H1 (cell line): Measurements from ENCODE around the gene COMMD1. TPM values are rescaled to one million over a fixed set of nuclear protein-coding genes. Genes with fewer than 3 reads are reported as not detected.

ENCODE experiments used
- CTCF ChIA-PET: fragments of 300-600 bp; sonication (Branson Sonifier 250); formaldehyde crosslinking; loops from one replicate; lab custom pipeline; 2021; ENCODE audit not compliant: partially characterized antibody; lab: Charles Lee
- POLR2A ChIA-PET: fragments of 300-600 bp; sonication (Branson Sonifier 250); formaldehyde crosslinking; loops from one replicate; lab custom pipeline; 2021; ENCODE audit warnings: inconsistent platforms; ENCODE audit not compliant: partially characterized antibody; lab: Charles Lee
- DNase-seq, 2 experiments: peaks; one replicate each; pipeline versions ENCODE4 v3.0.0 to v3.0.0-alpha.2; 2010 to 2022; ENCODE audit warnings: low spot score in 2 of 2, low read depth in 1 of 2, mixed read lengths in 1 of 2
- FAIRE-seq: peaks from 2 replicates; lab custom pipeline; 2011; peaks lifted over from hg19 to GRCh38; lab: Jason Lieb, UNC
- H2AFZ ChIP-seq: 2 replicates; pipeline ENCODE4 v1.8.1; 2012; ENCODE audit warnings: low read length, inconsistent platforms
- H2AK5ac ChIP-seq: 2 replicates; pipeline ENCODE4 v1.6.1; 2013; ENCODE audit warnings: low read depth, low read length
- H2BK120ac ChIP-seq: replicated peaks from 2 replicates; pipeline ENCODE3; 2013; ENCODE audit warnings: low read depth, low read length, inconsistent platforms
- H2BK12ac ChIP-seq: 2 replicates; pipeline ENCODE4 v1.6.1; 2013; ENCODE audit warnings: low read depth, low read length
- H2BK15ac ChIP-seq: 2 replicates; pipeline ENCODE4 v1.6.1; 2013; ENCODE audit warnings: low read length
- H2BK20ac ChIP-seq: 2 replicates; pipeline ENCODE4 v1.6.1; 2013; ENCODE audit warnings: low read length
- H2BK5ac ChIP-seq: 2 replicates; pipeline ENCODE4 v1.6.1; 2013; ENCODE audit warnings: low read depth, low read length
- H3K14ac ChIP-seq: 2 replicates; pipeline ENCODE4 v1.6.1; 2013; ENCODE audit warnings: inconsistent platforms; ENCODE audit not compliant: insufficient read length
- H3K18ac ChIP-seq: 2 replicates; pipeline ENCODE4 v1.6.1; 2013; ENCODE audit warnings: low read length; ENCODE audit errors: extremely low read depth
- H3K23ac ChIP-seq: 2 replicates; pipeline ENCODE4 v1.6.1; 2013; ENCODE audit warnings: inconsistent platforms; ENCODE audit not compliant: insufficient read length
- H3K23me2 ChIP-seq: 2 replicates; pipeline ENCODE4 v1.6.1; 2013; ENCODE audit warnings: low read depth, low read length
- H3K27ac ChIP-seq: 2 replicates; pipeline ENCODE4 v1.6.1; 2011; ENCODE audit warnings: low read depth, low read length, inconsistent platforms
- H3K27me3 ChIP-seq, 4 experiments: replicated peaks in 1 of 4; 1 replicate in 1 of 4; 2 replicates in 3 of 4; pipeline versions ENCODE4 v1.6.1 to v1.8.1; 2011 to 2013; ENCODE audit warnings: low read length in 3 of 4, mild to moderate bottlenecking in 3 of 4, inconsistent platforms in 2 of 4, mixed read lengths in 2 of 4, moderate library complexity in 1 of 4; ENCODE audit not compliant: control insufficient read depth in 3 of 4, insufficient read depth in 3 of 4; ENCODE audit errors: extremely low read depth in 1 of 4
- H3K36me3 ChIP-seq, 4 experiments: 2 replicates each; pipeline versions ENCODE4 v1.6.1 to v1.8.1; 2011 to 2013; ENCODE audit warnings: mild to moderate bottlenecking in 4 of 4, low read length in 3 of 4, moderate library complexity in 2 of 4, control low read depth in 1 of 4, inconsistent platforms in 1 of 4; ENCODE audit not compliant: insufficient read depth in 4 of 4, control insufficient read depth in 2 of 4
- H3K4ac ChIP-seq: replicated peaks from 2 replicates; pipeline ENCODE3; 2013; ENCODE audit warnings: low read length, low read depth, mixed read lengths, inconsistent platforms; ENCODE audit not compliant: insufficient read length
- H3K4me1 ChIP-seq, 4 experiments: replicated peaks in 1 of 4; 1 replicate in 1 of 4; 2 replicates in 3 of 4; pipeline versions ENCODE4 v1.6.1 to v1.8.1; 2011 to 2013; ENCODE audit warnings: low read length in 3 of 4, inconsistent platforms in 2 of 4, mixed read lengths in 1 of 4; ENCODE audit not compliant: insufficient read depth in 4 of 4, control insufficient read depth in 3 of 4
- H3K4me2 ChIP-seq, 2 experiments: 2 replicates each; pipeline versions ENCODE4 v1.6.1 to v1.8.1; 2011 to 2013; ENCODE audit warnings: low read depth in 2 of 2, low read length in 2 of 2, control low read depth in 1 of 2, inconsistent platforms in 1 of 2, mild to moderate bottlenecking in 1 of 2; ENCODE audit not compliant: insufficient read depth in 1 of 2
- H3K4me3 ChIP-seq, 4 experiments: fragments of 200-600, 300-600 bp in 1 of 4; sonication (generic), shearing (Covaris generic), sonication (Bioruptor Twin) in 1 of 4; 2 replicates each; pipeline versions ENCODE4 v1.5.1 to v1.8.1; 2011 to 2016; ENCODE audit warnings: low read length in 4 of 4, low read depth in 3 of 4, control low read depth in 2 of 4, inconsistent platforms in 2 of 4, mild to moderate bottlenecking in 2 of 4, mixed read lengths in 1 of 4, moderate library complexity in 1 of 4; ENCODE audit not compliant: insufficient read depth in 2 of 4; ENCODE audit errors: extremely low read depth in 1 of 4
- H3K56ac ChIP-seq: replicated peaks from 2 replicates; pipeline ENCODE3; 2013; ENCODE audit warnings: low read depth, mild to moderate bottlenecking, mixed read lengths, low read length, inconsistent platforms; ENCODE audit not compliant: insufficient read length
- H3K79me1 ChIP-seq: 2 replicates; pipeline ENCODE4 v1.6.1; 2013; ENCODE audit warnings: low read depth, low read length, control low read depth
- H3K79me2 ChIP-seq, 2 experiments: 2 replicates each; pipeline versions ENCODE4 v1.6.1 to v1.8.1; 2012 to 2013; ENCODE audit warnings: low read length in 2 of 2, mild to moderate bottlenecking in 2 of 2, inconsistent platforms in 1 of 2; ENCODE audit not compliant: insufficient read depth in 2 of 2, control insufficient read depth in 1 of 2
- H3K9ac ChIP-seq, 4 experiments: replicated peaks in 1 of 4; 1 replicate in 1 of 4; 2 replicates in 3 of 4; pipeline versions ENCODE4 v1.6.1 to v1.8.1; 2011 to 2013; ENCODE audit warnings: low read depth in 3 of 4, low read length in 3 of 4, control low read depth in 2 of 4, mild to moderate bottlenecking in 2 of 4, moderate library complexity in 2 of 4, inconsistent platforms in 1 of 4; ENCODE audit errors: extremely low read depth in 1 of 4
- H3K9me3 ChIP-seq, 2 experiments: 2 replicates each; pipeline versions ENCODE4 v1.6.1 to v1.8.1; 2012 to 2013; ENCODE audit warnings: mild to moderate bottlenecking in 2 of 2, moderate library complexity in 2 of 2, control low read depth in 1 of 2, inconsistent platforms in 1 of 2, low read depth in 1 of 2, low read length in 1 of 2, mixed read lengths in 1 of 2; ENCODE audit not compliant: insufficient read depth in 2 of 2
- H4K20me1 ChIP-seq, 2 experiments: replicated peaks in 1 of 2; 2 replicates each; pipeline versions ENCODE3 to v1.8.1; 2011 to 2013; ENCODE audit warnings: inconsistent platforms in 2 of 2, low read length in 2 of 2, mild to moderate bottlenecking in 1 of 2; ENCODE audit not compliant: insufficient read depth in 2 of 2, control insufficient read depth in 1 of 2
- H4K5ac ChIP-seq: 2 replicates; pipeline ENCODE4 v1.6.1; 2013; ENCODE audit warnings: low read length, low read depth, mixed read lengths, inconsistent platforms; ENCODE audit not compliant: insufficient read length
- H4K8ac ChIP-seq: 2 replicates; pipeline ENCODE4 v1.8.0; 2013; ENCODE audit warnings: mild to moderate bottlenecking, moderate library complexity, low read length, inconsistent platforms; ENCODE audit not compliant: insufficient read depth; ENCODE audit errors: extremely low read depth
- H4K91ac ChIP-seq: replicated peaks from 2 replicates; pipeline ENCODE3; 2013; ENCODE audit warnings: low read length, mixed read lengths, inconsistent platforms; ENCODE audit not compliant: insufficient read length
- CEBPB ChIP-seq: IDR thresholded peaks from 2 replicates; pipeline ENCODE4 v1.6.1; 2012; ENCODE audit warnings: low read depth, low read length
- SIX5 ChIP-seq: IDR thresholded peaks from 2 replicates; pipeline ENCODE4 v1.6.1; 2011; ENCODE audit warnings: mild to moderate bottlenecking, low read depth, low read length
- WGBS, 2 experiments: shearing (Covaris generic) in 1 of 2; methylation state at CpG; one replicate each; pipeline versions ENCODE4 v1.1.6 to v1.1.7; 2013 to 2015; ENCODE audit warnings: low lambda C conversion rate in 2 of 2, mixed read lengths in 2 of 2, inconsistent platforms in 1 of 2, low coverage in 1 of 2, missing lambda C conversion rate in 1 of 2; ENCODE audit not compliant: insufficient replicate concordance in 2 of 2, insufficient coverage in 1 of 2, insufficient read length in 1 of 2; ENCODE audit errors: extremely low coverage in 1 of 2, missing lambda C conversion rate in 1 of 2; 5-methylcytosine and 5-hydroxymethylcytosine counted together
- polyA plus RNA-seq, 7 experiments: library from polyadenylated mRNA; depleted of rRNA in 3 of 7; stranded (reverse) in 5 of 7; unstranded in 2 of 7; fragments of >200 nt in 5 of 7; fragments of 200-250 nt in 2 of 7; gene quantifications; 1 replicate in 5 of 7; 2 replicates in 1 of 7; 4 replicates in 1 of 7; pipeline versions ENCODE4 v1.2.1 to v1.2.3, GENCODE V29; 2011 to 2013; ENCODE audit warnings: missing spikeins in 2 of 7, mixed read lengths in 2 of 7
- total RNA-seq: library from RNA; stranded (reverse); fragmentation: NEBNext Ultra II Directional; extraction: Animal tissue kit (Norgen Biotek cat#: 25700); gene quantifications from 2 replicates; pipeline ENCODE4 v1.2.1, GENCODE V29; 2021

Gene COMMD1
- total and polyA plus RNA-seq, 2 of the 8 experiments (the other 6 are each of a cell fraction or from before 2014, with no cell fraction given), result 23.5 to 28.3 TPM

DNA sequence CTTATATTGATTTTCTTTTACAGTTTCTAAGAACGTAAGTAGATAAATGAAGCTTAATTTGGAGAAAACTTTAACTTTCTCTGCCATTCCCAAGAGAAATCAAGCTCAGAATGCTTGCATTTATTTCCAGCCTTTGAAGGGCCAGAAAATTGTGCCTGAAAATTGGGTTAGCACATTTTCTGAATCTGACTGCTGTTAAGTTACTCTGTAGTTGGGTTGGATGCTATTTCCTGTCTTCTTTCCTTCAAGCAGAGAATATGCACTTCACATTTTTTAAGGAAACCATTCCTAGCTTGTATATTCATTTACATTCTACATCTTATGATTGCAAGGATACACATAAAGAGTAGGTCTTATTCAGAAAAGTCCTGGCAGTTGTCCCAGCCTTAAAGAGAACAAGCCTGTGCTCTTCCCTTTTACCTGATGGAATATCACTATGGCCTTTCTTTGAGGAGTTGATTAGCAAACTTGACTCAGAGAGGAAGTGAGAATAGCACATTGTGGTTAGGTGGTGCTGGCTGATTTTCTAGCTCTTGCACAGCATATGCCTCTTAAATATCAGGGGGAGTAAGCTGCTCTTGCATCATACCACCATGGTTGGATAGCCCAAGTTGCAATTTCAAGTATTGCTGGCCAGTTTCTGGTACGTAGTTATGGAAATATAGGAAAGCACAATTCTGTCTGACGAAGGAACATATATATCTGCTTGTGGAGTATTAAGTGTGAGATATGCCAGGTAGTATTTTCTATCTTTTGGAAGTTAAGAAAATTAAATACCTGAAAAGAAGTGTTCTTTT lies 133.7 kb downstream of the COMMD1 start:
- no peak overlapping the region for H4K8ac ChIP-seq
- no peak overlapping the region for H3K23ac ChIP-seq
- no peaks in the 10 kb centered on the region for H3K79me2 ChIP-seq
- 88% methylated on average over 3 of the region's 3 CpGs; no CpG with 5 or more reads in 1 of the 2 experiments for WGBS, 2 experiments
- H4K91ac ChIP-seq, result no peak overlapping the region
- H4K20me1 ChIP-seq, result no peaks in the 10 kb centered on the region
- no peak overlapping the region for H2AK5ac ChIP-seq
- H3K79me1 ChIP-seq, result no peaks in the 10 kb centered on the region
- no peak overlapping the region for H3K27ac ChIP-seq
- no peak overlapping the region for H3K4me3 ChIP-seq
- no peaks in the 10 kb centered on the region for H3K23me2 ChIP-seq
- H2BK15ac ChIP-seq, result no peak overlapping the region
- ChIA-PET POLR2A (interaction anchor here (1.2 kb wide), 1 partner anchor 11 kb away, joined by 3 read pairs; no protein-coding TSS in a partner anchor), CTCF (interaction anchor here (0.6 kb wide), 2 partner anchors 71 to 365 kb away, joined by 3 read pairs; no protein-coding TSS in a partner anchor)
- peaks cover 3 to 10% of the 10 kb centered on the region in 2 experiments; a peak in 1 of 4 replicates for H3K9me3 ChIP-seq
- no peak for DNase-seq
- no peak overlapping the region for H3K4me2 ChIP-seq
- H3K56ac ChIP-seq, result no peak overlapping the region
- no peak overlapping the region for H3K18ac ChIP-seq
- no peak overlapping the region; the same call in 1 of the 2 replicates for H2BK5ac ChIP-seq
- no peak overlapping the region for H3K4ac ChIP-seq
- no peak overlapping the region for H3K14ac ChIP-seq
- H2BK120ac ChIP-seq, result no peak overlapping the region
- TF ChIP-seq CEBPB (0 out of 2 replicates have a peak, but pooled peaks have one; percentile 30), SIX5 (no peak)
- no peak for FAIRE-seq
- no peaks in the 10 kb centered on the region for H3K4me1 ChIP-seq
- H2AFZ ChIP-seq, result no peak overlapping the region
- no peaks in the 10 kb centered on the region for H3K27me3 ChIP-seq
- H4K5ac ChIP-seq, result no peak overlapping the region
- H2BK12ac ChIP-seq, result no peak overlapping the region; the same call in 1 of the 2 replicates
- no peak overlapping the region for H3K9ac ChIP-seq
- no peak overlapping the region for H2BK20ac ChIP-seq
- H3K36me3 ChIP-seq, result peaks cover 0 to 4% (median 0%) of the 10 kb centered on the region in 4 experiments; a peak in 2 of 8 replicates
